Stimulated activated CD4-positive, alpha-beta T cell treated with anti-CD3 and anti-CD28 coated beads, Interleukin-4, amount 100 ng/mL, for 24 hours (primary cell): ENCODE results near the gene RAB6A.
"Not testable (repeated sequence)": the region's sequence is repeated elsewhere in the genome, so short reads cannot be mapped to it uniquely, and the experiment has no call there.

Experiments used
- DNase-seq: peaks from one replicate; pipeline ENCODE4 v3.0.0-alpha.2; 2020

The RAB6A gene

GRCh38 chr11:73716153-73717056, 44.5 kb downstream of the RAB6A start:
- no peak for DNase-seq

DNA sequence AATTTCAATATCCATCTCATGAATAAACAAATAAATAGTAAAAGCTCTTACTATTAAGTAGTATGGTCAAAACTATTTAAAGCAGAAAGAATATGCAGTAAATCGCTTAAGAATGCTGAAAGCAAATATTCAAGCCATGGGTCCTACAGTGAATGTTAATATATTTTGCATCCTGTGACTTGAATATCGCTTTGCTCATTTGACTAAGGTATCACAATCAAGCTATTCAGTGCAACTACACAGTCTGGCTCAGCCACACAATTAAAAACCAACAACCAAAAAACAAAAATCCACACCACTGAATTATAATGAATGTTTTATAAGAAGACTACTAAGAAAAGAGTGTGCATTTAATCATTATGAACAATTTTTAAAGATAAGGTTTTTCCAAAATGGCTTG, 45.3 kb downstream of the RAB6A start:
- no peak for DNase-seq

- DNase-seq: no peak
Observed at GRCh38 chr11:73710964-73711363, 49.9 kb downstream of the RAB6A start.

DNA sequence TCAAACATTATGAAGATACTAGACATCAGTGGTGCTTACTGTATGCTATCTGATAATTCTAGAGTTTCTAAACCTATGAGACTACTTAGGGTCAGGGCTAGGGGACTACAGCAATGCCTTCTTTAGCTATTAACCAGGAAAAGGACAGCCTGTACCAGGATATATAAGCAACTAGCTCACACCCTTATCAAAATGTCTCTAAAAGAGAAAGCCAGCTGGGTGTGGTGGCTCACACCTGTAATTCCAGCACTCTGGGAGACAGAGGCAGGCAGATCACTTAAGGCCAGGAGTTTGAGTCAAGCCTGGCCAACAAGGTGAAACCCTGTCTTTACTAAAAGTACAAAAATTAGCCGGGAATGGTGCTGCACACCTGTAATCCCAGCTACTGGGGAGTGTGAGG, 55.8 kb downstream of the RAB6A start:
- no peak for DNase-seq

- DNase-seq: no peak
Observed at GRCh38 chr11:73693899-73694525, 66.9 kb downstream of the RAB6A start.

GRCh38 chr11:73680687-73681086, 80.2 kb downstream of the RAB6A start:
- no peak for DNase-seq

- not testable (repeated sequence) for DNase-seq
Observed at GRCh38 chr11:73676552-73676951, 84.3 kb downstream of the RAB6A start.

- DNase-seq: no peak
Observed at GRCh38 chr11:73671701-73672100, 89.2 kb downstream of the RAB6A start.

DNA sequence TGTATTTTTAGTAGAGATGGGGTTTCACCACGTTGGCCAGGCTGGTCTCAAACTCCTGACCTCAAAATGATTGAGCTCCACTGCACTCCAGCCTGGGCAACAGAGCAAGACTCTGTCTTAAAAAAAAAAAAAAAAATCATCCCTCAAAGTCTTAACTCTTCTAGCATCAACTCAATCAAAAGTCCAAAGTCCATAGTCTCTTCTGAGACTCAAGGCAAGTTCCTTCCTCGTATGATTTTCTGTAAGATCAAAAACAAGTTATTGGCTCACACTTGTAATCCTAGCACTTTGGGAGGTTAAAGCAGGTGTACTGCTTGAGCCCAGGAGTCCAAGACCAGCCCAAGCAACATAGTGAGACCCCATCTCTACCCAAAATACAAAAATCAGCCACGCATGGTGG, 90.1 kb downstream of the RAB6A start:
- no peak for DNase-seq

- DNase-seq: no peak
Observed at GRCh38 chr11:73667891-73668290, 93.0 kb downstream of the RAB6A start.

- no peak for DNase-seq
Observed at GRCh38 chr11:73664877-73665276, 96.0 kb downstream of the RAB6A start.

DNA sequence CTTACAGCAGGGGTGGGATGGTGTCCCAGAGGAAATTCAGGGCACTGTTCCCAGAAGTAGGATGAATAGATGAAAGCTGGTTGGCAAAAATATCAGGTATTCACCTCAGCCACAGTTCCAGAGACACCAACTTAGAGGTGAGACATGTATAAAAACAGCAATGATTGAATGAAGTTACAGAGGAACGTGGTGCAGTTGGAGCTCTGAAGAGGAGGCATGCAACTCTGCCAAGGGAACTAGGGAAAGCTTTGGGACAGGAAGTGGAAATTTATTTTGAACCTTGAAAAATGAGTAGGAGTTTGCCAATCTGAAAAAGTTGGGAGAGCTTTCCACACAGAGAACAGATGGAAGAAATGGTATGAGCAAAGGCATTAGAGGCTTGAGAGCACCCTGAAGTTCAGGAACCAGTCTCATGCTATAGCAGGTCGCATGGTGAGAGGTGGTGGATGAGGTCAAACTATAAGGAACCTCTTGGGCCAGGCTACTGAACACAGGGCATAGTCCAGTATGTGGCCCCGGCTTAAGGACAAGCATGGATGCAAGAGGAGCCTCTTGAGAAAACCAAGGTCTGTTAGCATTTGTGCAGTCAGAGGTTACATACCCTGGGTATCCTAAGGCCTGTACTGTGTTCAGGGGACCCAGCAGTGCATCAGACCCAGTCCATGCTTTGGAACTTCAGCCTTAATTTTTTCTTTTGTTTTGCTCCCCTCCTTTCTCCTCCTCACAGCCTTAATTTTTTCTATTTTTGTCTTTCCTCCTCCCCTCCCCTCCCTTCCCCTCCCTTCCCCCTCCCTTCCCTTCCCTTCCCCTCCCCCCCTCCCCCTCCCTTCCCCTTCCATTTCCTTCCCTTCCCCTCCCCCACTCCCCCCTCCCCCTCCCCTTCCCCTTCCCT, 97.0 kb downstream of the RAB6A start:
- DNase-seq: no peak

- no peak for DNase-seq
Observed at GRCh38 chr11:73662445-73663157, 98.3 kb downstream of the RAB6A start.

DNA sequence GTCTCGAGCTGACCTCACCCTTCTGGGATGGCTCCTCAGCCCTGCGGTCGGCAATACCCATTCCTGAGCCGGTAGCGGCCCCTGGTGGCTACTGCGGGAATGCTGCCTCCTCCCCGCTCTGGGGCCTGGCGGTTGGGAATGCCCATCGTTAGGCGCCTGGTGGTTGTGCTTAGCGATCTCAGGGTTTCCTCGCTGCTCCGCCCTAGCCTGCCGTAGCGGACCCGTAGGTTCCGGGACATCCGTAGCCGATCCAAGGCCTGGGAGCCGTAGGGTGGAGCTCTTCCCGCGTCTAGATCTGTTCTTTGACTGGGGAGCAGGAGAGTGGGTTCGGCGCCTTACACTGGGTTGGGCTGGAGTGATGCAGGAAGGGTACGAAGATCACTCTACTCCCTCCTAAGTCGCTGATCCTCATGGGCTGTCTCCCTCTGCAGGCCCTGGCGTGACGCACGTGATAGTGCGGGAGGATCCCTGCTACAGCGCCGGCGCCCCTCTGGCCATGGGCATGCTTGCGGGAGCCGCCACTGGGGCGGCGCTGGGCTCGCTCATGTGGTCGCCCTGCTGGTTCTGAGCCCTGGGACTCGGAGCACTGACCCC, 99.7 kb downstream of the RAB6A start:
- DNase-seq: peak; percentile 88

GRCh38 chr11:73660497-73661034, 100.3 kb downstream of the RAB6A start:
- DNase-seq: no peak

DNA sequence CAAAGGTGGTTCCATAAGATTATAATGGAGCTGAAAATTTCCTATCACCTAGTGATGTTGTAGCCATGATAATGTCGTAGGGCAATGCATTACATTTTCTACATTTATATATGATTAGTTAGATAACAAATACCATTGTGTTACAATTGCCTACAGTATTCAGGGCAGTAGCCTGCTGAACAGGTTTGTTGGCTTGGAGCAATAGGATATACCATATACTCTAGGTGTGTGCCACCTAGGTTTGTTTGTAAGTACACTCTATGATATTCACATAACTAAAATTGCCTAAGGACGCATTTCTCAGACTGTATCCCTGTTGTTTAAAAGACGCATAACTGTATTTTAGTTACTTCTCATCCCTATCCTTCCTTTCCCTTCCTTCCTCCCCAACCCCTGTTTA, 100.9 kb downstream of the RAB6A start:
- no peak for DNase-seq

- DNase-seq: no peak
Observed at GRCh38 chr11:73656985-73657384, 103.9 kb downstream of the RAB6A start.

DNA sequence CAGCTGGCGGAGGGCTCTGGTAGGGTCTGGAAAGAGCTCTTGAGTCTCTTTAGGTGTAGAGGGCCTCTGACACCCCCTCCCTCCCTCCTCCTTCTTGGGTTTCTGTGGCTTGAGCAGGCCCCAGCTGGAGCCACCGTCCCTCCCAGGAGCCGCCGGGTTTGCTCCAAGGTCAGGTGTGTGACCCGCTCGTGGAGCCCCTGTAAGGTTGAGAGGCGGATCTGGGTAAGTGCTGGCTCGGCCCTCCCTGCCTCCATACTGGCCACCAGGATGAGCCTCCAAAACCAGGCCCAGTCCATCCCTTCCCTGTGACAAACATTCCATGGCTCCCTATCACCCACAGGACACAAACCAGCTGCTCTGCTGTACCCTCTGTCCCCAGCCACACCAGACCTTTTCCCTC, 105.2 kb downstream of the RAB6A start:
- DNase-seq: no peak

DNA sequence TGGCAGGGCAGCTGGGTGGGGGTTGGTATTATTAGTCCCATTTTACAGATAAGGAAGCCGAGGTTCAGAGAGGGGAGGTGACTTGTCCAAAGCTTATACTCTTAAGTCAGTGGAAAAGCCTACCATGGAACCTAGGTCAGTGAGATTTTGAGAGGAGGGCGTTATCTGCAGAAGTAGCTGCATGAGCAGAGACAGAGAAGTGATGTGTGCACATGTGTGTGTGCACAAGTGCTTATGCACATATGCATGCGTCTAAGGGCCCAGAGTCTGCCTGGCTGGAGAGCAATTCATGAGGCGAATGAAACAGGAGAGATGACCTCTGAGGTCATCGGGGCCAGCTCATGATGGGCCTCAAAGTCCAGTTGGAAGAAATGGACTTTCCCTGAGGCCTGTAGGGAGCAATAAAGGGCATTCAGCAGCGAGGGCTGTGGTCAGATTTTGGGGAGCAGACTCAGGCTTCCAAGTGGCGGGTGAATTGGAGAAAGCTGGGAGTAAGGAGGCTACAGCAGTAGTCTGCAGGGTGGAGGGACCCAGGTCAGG, 106.3 kb downstream of the RAB6A start:
- no peak for DNase-seq

DNA sequence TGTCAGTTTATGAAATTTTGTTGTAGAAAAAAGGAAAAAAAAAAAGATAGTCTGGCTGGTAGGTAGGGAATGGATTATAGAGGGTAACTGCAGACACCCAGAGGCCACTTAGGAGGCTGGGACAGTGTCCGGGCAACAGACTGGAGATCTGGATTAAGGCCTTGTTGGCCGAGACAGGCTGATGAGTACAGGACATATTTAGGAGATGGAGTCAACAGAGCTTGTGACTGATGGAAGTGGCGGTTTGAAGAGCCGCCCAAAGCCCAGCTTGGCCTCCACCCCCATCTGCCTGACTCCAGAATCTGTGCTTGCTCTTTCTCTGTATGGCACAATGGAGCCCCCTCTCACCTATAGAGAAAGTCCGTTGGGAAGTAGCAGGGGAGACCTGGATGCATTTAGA, 106.9 kb downstream of the RAB6A start:
- no peak for DNase-seq

- DNase-seq: no peak
Observed at GRCh38 chr11:73652856-73653559, 107.9 kb downstream of the RAB6A start.
